ENCODE results near the gene FBXL17.

DNA sequence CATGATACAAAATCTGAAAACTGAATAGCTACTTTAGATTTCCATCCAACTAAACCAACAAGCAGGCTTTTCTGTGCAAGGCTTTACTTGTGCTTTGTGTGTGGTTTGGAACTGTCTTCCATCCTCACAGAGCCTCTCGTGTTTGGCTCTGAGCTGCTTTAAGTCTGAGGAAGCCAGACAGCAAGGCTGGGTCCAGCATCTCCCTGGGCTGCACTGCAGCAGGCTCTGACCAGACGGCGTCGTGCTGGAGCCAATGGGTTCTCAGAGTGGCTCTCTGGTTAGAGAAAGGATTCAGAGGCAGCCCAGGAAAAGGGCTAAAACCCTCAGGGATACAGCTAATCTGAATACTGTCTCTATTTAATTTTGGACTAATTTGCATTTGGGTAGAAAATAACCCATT lies 503.2 kb downstream of the FBXL17 start:
- TF ChIP-seq, protein P1, sequence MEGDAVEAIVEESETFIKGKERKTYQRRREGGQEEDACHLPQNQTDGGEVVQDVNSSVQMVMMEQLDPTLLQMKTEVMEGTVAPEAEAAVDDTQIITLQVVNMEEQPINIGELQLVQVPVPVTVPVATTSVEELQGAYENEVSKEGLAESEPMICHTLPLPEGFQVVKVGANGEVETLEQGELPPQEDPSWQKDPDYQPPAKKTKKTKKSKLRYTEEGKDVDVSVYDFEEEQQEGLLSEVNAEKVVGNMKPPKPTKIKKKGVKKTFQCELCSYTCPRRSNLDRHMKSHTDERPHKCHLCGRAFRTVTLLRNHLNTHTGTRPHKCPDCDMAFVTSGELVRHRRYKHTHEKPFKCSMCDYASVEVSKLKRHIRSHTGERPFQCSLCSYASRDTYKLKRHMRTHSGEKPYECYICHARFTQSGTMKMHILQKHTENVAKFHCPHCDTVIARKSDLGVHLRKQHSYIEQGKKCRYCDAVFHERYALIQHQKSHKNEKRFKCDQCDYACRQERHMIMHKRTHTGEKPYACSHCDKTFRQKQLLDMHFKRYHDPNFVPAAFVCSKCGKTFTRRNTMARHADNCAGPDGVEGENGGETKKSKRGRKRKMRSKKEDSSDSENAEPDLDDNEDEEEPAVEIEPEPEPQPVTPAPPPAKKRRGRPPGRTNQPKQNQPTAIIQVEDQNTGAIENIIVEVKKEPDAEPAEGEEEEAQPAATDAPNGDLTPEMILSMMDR (IDR thresholded peaks at IDR 0.05) = no peak
- TF ChIP-seq POLR2AphosphoS5 (IDR thresholded peaks at IDR 0.05) (no peak), POLR2A (IDR thresholded peaks at IDR 0.05) (no peak)

All from breast epithelium (tissue), 3 donors.